DMS53 treated with DMSO at 0.1 percent for 48 hours (cell line): ENCODE results near the gene SMARCA2.

Experiments
- DNase-seq: peaks from one replicate; lab custom pipeline; 2025; ENCODE audit not compliant: unreplicated experiment; lab: John Stamatoyannopoulos, UW

Gene SMARCA2

DNA sequence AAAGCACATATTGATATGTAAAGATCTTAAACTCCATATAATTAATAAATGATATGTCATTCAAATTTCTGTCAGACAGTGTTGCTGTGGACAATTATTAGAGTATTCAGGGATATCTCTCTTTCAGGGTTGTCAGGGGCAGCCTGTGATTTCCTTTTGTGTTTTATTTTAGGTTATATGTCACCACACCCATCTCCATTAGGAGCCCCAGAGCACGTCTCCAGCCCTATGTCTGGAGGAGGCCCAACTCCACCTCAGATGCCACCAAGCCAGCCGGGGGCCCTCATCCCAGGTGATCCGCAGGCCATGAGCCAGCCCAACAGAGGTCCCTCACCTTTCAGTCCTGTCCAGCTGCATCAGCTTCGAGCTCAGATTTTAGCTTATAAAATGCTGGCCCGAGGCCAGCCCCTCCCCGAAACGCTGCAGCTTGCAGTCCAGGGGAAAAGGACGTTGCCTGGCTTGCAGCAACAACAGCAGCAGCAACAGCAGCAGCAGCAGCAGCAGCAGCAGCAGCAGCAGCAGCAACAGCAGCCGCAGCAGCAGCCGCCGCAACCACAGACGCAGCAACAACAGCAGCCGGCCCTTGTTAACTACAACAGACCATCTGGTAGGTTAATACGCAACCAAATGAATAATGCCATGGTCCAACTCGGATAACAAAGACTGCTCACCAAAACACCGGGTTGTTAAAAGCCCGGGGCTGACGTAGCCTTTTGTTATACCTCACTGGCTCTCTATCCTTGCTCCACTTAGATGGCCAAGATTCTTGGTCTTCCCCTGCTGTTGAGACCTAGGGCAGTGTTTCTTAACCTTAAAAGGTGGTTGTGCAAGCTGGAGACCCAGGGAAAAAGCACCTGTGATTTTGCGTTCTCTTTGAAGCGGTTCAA is 24.4 kb downstream of the SMARCA2 start:
- no peak for DNase-seq

DNA sequence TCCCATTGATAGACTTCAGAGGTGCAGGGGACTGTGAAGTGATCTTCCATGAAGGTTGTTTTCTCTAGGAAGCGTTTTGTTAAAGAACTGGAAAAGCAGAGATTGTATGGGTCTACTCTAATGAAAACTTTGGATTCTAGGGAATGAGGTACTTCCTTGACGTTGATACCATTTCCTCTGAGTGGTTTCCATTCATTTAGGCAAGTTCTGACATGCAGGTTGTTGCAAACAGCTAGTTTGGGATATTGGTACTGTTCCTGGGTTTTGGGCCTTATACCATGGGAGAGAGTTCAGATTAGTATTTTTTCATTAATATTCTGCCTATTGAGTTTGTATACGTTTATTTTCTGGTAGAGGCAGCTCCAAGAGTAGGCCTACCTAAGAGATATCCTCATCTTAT is 25.7 kb downstream of the SMARCA2 start:
- DNase-seq: no peak

DNA sequence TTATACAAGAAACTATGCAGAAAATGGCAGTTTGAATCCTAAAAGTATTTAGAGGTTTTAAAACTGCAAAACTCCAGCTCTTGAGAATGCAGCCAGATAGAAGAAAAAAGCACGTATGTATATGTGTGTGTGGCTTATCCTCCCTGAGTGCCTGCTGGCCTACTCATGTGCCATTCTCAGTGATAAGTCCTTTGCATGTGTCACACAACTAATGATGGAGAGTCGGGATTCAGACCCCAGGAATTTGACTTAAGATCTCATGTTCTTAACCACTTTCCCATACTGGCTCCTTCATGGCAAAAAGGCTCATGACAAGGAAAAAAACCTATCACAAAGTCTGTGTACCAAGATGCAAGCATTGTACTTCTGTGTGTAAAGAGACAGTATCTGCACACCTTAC is 26.6 kb downstream of the SMARCA2 start:
- no peak for DNase-seq

DNA sequence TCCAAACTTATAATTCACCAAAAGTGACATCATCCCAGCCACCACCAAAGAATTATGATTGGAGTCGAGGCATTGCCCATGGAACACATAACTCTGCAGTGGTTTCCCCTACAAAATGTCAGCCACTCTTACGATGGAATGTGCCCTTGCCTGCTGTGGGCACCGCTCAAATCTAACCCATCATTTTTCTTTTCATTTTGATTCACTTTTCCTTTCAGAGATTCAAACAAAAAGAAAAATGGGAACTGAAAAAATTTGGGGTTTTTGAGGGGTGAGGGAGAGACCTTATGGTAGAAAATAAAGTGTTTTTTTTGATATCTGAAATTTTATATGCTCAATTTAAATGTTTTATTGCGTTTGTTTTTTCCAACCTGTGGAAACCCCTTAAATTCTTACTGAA is 28.1 kb downstream of the SMARCA2 start:
- no peak for DNase-seq

DNA sequence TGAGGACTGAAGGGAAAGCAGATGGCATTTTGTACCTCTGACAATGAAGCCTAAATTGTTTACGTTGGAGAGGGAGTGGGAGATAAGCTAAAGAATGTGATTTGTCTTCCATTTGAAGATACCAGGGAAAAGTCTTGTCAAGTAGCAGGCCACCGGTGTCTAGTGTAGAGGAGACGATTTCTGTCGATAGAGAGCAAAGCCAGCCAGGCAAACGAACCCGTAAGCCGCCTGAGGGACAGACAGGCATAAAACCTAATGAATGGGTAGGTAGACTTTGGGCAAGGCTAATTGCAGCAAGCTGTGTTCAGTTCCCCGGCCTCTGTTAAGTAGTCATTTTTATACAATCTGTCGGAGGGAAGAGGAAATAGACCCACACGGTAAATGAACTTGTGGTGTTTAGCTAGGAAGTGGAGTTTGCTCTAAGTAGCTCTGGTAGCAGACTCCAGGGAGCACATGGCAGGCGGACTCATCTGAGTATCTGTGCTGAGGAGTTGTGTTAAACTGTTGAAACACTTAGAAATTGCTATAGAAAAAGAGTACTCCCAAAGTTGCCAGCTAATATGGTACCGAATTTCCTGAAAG is 28.8 kb downstream of the SMARCA2 start:
- no peak for DNase-seq

DNA sequence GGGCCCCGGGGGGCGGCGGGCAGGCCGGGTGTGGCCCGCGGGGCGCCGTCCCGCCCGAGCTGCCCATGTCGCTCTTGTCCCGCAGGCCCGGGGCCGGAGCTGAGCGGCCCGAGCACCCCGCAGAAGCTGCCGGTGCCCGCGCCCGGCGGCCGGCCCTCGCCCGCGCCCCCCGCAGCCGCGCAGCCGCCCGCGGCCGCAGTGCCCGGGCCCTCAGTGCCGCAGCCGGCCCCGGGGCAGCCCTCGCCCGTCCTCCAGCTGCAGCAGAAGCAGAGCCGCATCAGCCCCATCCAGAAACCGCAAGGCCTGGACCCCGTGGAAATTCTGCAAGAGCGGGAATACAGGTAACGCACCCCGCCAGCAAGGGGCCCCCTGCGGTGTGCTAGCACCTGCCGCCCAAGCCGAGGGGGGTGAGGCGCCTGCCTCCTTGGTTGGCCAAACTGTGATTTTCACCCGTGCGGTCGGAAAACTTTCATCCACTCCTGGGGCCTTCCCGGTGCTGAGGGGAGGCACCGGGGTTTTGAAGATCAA is 32.1 kb downstream of the SMARCA2 start:
- no peak for DNase-seq

DNA sequence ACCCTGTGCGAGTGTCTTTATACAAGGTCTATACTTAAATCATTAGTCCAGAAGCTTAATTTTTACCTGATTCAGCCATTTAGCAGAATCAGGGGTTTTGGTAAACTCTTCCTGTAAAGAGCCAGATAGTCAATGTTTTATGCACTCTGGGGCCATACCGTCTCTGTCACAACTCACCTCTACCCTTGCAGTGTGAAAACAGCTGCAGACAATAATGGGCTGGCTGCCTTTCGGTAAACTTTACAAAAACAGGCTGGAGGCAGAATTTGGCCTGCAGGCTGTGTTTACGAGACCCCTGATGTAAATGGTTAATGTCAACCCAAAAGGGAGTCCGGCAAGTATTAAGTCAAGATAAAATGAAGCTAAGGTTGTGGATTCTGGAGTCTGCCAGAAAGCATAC is 32.8 kb downstream of the SMARCA2 start:
- DNase-seq: no peak

DNA sequence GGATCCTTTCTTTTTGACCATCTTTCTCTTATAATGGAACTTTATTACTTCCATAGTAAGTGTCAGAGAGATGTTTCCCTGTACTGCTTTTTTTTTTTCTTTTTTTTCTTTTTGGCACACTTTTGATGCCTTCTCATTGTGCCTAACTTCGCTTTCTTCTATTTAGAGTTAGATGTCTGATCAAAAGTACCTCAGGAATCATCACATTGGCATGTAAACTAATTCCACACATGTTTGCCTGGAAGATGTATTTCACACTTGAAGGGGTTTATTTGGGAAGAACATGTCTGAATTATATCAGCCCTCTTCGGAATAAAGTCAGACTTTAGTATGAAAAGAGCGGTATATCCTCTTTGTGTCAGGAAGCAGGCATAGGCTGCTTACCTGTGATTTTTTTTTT is 35.1 kb downstream of the SMARCA2 start:
- no peak for DNase-seq

DNA sequence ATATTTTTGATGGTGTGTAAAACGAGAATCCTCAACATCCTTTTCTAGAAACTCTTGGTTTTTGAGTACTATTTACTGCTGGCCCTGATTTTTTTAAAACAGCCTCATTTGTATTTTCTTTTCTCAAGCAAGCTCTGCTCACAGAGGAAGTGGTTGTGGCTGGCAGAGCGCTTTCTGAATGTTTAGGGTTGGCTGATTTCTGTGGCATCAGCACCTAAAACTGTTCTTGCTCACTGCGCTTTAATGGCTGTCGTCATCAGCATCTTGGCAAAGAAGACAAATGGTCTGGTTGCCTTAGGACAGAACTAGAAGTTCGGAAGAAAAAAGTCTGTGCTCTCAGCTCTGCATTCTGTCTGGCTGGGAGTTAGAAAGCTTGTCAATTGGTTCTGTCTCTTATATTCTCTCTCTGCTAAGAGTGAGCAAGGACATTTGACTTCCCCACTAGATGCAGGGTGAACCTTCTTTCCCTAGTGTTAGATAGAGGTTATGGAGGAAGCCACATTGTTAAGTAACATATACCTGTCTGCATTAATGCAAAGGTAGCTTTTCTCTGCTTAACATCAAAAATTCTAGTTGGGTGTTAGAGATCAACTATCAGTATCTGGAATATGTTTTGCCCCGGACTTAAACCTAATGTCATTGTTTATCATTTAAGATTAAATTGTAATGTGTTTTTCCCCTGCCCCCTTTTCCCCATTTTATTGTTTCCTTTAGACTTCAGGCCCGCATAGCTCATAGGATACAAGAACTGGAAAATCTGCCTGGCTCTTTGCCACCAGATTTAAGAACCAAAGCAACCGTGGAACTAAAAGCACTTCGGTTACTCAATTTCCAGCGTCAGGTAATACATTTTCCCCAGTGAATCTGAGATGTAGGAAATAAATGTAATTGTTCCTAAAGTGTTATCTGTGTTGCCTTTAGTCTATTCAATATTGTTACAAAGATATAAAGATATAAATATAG is 39.0 kb downstream of the SMARCA2 start:
- no peak for DNase-seq

DNA sequence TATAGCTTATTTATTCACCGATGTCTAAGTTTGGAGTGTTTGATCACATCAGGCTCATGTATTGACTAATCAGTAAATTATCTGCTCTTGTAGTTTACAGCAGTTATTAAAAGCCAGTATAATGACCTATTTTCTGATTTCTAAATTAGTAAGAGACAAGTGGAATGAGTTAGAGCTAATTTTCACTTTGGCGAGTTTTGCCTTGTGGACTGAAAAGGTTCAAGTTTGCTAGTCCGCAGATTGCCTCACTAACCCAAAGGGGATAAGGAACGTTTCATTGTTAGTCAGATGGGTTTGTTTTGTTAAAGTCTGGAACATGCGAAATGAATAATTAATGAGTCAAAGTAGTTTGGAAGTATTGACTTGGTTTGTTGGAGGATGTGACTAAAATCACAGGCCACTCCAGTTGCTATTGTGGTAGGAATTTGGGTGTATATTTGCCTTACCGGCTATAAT is 40.1 kb downstream of the SMARCA2 start:
- DNase-seq: no peak

DNA sequence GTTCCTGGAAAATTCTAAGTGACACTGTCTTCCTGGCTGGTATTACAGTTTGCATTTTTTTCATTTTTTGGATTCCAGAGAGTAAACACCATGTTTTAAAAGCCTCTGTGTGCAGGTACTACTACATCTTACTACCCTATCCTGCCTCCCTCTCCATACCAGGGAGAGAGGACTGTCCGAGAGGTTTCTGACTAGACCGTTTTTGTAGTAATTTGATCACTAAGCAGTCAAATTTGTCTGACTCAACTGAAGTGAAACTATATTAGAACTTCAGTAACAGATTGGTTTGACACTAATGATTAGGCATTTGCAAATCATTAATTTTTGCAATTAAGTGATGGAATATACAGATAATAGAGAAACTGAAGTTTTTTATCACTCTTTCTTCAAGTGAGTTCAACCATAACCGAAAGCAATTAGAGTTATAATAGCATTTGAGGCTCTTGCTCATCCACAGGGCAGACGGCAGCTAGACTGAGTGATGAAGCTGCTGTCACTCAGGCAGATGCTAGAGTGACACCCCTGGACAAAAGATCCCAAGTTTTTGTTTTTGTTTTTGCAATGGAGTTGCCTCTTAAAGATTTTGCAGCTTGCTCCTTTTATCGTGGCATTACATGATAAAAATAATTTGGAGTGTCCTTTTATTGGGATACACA is 44.3 kb downstream of the SMARCA2 start:
- DNase-seq: no peak

DNA sequence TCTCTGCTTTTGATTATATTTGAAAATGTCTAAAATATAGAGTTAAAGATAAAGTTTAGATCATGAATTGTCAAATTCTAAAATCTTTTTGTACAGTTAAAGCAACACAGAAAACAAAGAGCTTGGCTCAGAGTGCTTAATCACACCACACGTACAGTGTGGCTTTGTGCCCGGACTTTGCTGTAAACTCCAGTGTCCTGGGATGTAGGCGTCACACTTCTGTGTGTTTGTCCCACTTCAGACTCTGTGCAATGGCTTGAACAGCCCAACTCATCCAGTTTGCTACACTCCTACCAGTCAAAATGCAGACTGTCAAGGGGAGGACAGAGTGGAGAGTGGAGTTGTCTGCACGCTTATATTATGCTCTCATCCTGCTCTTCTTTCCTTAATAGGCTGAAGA is 45.3 kb downstream of the SMARCA2 start:
- DNase-seq: no peak

DNA sequence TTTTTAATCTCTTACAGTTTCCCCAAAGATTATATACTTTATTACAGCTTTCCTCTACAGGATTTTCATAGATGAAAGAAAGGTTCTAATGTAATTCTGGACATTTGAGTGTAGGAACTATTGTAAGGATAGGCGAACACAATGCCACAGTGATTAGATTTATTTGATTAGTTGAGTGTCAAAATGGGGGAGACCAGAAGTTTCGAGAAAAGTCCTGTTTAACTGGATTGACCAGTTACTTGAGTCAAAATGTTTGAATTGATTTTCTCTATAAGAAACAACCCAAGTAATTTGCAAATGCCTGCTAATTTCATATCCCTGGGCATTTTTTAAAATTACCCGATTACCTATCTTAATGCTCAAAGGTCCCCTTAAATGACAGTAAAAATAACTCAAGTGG is 50.6 kb downstream of the SMARCA2 start:
- DNase-seq: no peak

DNA sequence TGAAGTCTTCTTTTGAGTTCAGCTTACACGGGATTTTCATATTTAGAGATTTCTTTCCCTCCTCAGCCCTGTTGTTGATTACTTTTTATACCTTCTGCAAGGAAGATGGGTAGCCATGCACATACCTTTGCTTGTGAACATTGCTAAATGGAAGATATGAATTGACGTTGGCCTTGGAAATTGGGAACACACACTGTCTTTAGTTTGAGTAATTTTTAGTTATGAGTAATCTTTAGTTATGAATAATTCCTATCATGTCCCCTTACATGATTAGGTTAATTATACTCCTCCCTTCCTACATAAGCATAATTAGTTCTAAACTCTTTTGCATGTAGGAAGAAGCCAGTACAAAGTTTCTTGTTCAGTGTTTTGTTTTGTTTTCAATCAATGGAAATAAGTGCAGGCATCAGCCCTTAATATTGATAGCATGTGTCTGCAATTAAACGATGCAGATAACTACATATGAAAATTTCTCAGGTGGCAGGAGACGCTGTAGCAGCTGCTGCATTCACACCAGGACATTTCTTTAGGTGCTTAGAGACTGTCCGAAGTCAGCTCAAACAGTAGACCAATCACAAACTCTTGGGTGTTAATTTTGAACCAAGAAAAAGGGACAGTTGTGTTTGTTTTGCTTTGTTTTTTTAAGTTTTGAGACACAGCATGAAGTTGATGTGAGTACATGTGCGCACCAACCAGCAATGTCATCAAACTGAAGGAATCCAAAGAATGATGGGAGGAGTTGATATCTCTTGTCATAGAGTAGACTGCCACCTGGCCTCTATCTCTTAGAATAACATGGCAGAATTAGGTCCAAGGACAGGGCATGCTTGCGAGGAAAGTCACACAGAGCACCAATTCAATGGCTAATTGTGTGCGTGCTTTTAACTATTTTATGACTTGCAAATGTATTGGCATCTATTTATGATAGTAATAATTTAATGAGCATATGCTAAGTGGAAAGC is 51.4 kb downstream of the SMARCA2 start:
- DNase-seq: no peak

DNA sequence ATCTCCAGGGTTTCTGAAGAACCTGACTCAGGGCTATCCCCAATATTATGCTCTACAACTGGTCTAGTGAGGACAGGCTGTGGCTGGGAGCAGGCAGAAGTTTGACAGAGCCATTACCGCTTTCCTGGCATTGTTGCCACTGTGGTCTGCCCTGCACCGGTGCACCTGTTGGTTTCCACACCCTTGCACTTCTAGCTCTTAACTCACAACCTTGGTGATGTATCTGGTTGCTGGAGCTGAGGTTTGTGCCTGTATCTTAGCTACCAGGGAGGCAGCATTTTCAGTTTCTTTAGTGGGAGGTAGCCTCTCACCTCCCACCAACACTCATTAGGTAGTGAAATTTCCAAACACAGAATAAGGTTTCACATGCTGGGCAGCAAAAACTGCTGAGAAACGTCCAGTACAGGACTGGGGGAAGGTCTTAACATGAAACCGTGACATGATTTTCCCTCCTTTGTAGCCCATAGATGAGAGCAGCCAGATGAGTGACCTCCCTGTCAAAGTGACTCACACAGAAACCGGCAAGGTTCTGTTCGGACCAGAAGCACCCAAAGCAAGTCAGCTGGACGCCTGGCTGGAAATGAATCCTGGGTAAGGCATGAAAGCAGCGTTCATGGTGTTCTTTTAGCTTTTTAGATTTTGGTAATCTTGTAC is 57.7 kb downstream of the SMARCA2 start:
- DNase-seq: no peak

DNA sequence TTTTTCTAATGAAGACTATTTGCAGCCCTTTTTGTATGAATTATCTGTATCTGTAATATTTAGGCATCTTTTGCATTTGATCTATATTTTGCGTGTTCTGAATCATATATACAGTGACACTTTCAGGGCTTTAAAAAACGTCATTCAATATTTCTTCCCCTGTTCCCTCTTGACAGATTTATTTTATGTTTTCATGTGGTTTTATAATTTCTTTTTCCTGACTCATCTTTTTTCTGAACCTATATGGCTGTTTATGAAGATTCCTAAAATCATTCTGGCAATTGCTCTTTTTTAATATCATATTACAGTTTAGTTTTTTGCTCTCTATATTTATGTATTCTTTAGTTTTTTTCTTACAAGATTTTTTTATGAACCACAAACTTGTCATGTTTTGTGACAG is 67.6 kb downstream of the SMARCA2 start:
- DNase-seq: no peak

DNA sequence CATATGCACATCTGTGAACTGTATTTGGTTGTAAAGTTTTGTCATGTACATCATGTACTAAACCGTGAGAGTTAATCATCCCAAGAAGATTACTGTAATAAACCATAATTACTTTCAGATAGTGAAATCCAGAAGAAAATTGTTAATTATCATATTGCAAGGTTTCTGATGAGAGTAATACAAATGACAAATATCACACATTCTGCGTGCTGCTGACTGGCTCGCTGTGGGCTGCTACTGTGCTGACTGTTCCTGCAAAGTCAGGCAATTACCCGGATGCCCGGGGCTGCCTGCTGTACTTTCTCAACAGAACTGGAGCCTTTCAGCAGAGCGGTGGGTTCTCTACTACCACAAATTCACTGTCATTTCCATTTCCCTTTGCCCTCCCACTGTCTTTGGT is 68.3 kb downstream of the SMARCA2 start:
- no peak for DNase-seq

DNA sequence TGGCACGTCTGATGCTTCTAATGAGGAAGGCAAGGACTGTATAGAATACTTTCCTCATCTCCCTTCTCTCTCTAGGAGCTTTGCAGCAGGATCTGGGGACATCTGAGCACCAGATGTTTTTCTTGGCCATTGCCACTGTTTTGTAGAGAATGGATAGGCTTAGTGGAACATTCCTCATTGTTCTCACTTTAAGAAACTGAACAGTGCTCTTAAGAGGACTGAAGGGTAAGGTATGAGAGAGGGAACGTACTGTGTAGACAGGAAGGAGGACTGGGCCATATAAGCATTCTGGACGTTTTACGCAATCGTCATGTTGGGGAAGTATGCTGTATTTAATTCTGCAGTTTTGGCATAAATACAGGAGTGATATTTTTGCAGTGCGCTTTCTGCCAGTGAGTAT is 70.6 kb downstream of the SMARCA2 start:
- DNase-seq: no peak

DNA sequence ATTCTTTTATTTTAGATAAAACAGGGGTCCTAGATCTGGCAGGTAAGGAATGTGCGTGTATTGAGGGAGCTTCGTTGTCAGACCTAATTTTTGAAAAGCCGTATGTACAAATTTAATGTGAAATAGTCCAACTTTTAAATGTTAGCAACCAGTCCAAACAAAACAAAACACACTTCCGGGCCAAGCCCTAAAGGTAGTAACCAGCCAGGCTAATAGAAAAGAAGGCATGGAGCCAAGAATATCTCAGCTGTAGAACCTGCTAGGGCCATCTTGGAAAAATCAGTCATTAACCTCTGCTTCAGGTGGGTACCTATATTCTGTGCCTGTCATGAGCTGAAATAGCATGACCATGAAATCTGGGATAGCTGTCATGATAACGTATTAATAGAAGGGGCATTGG is 71.0 kb downstream of the SMARCA2 start:
- DNase-seq: no peak
